Measurements from ENCODE around the gene RABGAP1.

RABGAP1 gene

DNA sequence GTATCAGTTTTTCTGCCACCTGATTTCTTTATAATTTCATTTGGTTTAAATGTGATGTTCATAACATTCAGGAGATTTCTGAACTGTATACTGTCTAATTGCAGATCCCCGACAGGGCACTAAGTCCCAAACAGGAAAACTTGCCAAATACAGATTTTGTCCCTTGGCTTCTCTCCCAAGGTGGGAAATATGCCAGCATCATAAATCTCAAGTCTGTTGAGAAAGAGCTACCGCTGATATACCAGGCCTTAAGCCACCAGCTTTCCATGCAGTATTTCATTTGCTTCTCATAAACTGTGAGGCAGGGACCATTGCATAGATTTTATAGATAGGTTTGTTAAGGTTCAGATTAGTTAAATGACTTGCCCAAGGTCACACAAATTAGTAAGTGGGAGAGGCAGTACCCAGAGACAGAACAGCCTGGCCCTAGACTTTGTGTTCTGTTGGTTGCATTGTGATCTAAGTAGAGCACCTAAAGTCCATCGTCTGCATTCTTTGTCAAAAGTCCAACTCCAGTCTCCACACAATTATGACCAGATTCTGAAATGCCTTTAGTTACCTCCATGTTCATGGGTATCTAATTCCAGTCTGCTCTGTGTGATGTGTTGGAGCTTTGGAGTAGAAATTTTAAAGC is 108.9 kb downstream of the RABGAP1 start:
- DNase-seq, result no peak

DNA sequence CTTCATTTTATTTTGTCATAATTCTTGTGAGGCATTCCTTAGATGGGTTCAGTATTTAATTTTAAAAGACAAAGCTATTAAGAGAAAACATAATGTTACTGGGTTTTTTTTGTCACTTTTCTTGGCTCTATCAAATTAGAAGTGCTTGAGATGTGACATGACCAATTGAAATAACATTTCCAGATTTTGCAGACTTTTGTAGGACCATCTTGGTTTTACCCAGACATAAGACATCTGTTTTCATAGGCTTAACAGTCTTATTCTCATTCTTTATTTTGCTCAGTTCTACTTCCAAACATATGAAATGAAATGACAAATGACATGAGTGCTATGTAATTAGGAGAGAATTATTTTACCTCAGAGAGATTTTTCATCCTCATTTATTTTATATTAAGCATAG is 112.2 kb downstream of the RABGAP1 start:
- no peak for DNase-seq

DNA sequence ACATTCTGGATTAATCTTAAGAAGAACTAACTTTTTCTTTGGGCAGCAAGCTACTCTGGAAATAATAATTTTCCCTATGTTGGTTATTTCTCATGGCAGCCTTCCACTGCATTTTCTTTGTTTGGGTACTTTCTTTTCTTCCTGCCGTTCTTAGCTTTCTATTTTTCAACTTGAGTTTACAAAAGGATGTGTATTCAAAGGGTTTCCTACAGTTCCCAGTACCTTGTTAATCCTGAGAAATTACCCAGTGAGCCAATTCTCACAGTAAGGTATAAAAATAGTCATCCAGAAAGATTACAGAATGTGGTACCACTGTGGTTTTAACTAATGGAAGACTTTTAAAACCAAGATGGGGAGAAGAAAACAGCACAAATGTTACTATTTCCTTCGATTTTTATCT is 112.9 kb downstream of the RABGAP1 start:
- no peak for DNase-seq

DNA sequence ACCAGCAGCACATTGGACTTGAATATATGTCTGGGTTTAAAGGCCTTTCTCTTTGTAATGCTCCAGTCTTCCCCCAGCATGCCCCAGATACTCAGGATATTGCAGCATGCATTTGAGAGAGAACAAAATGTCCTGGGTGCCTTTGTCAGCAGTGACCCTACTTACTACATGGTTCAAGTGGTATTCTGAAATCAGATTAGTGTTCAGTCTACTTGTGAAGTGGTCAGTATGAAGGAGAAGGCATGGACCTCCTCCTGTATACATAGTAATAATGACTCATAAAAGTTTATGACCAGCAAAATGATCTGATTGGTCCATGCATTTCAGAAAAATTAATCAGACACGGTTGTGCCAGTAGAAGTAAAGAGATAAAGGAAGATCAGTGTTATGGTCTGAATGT is 118.0 kb downstream of the RABGAP1 start:
- no peak for DNase-seq

DNA sequence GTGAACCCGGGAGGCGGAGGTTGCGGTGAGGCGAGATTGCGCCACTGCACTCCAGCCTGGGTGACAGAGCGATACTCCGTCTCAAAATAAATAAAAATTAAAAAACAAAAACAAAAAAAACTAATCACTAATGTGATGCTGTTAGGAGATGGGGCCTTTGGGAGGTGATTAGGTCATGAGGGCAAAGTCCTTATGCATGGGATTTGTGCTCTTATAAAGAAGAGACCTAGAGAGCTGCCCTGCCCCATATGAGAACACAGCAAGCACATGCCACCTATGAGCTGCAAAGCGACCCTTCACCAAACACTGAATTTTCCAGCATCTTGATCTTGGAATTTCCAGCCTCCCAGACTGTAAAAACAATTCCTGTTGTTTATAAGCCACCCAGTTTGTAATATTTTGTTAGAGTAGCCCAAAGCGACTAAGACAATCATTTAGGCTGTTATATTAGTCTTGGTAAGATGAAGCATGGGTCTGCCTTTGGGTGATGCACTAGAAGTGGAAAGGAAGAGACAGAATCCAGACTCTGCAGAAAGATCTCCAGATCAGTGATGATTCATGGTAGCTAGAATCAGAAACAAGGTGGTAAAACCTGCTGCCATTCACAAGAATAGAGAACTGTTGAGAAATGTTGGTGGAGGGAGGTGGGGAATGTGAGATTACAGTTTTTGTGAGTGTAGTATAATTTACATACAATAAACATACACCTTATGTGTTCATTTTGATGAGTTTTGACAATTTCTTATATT is 118.8 kb downstream of the RABGAP1 start:
- no peak for DNase-seq

DNA sequence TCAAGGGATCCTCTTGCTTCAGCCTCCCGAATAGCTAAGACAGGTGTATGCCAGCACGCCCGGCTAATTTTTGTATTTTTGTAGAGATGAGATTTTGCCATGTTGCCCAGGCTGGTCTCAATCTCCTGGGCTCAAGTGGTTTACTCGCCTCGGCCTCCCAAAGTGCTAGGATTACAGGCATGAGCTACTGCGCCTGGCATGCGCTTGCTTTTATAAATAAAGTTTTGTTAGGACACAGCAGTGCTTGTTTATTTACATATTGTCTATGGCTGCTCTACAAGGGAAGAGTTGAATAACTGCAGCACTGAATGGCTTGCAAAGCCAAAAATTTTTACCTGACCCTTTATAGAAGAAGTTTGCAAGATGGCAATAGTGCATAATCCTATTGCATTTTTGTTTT is 120.4 kb downstream of the RABGAP1 start:
- no peak for DNase-seq

DNA sequence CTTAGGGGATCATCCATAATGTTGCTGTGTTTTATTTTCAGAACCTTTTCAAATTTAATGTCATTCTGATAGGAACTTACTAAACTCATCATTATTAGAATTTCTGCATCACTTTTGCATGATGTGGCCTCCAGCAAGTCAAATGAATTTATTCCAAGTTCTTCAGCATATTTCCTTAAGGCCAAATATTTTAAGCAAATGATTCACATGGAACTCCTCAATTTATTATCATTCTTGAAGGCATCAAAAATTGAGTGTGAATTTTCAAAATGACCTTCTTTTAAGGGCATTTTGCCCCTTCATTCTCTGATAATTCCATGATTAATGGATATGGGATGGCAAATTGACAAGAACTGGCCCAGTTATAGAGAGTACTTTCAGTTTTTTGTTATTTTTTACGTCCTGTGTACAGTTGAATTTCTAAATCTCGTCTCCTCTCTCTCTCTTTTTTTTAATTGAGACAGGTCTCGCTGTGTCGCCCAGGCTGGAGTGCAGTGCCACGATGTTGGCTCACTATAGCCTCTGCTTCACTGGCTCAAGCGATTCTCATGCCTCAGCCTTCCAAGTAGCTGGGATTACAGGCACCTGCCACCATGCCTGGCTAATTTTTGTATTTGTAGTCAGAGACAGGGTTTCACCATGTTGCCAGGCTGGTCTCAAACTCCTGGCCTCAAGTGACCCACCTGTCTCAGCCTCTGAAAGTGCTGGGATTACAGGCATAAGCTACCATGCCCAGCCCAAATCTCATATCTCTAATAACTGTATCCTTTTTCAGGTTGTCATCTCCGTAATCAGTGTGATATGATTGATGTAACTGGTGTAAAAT is 121.7 kb downstream of the RABGAP1 start:
- DNase-seq, result no peak

DNA sequence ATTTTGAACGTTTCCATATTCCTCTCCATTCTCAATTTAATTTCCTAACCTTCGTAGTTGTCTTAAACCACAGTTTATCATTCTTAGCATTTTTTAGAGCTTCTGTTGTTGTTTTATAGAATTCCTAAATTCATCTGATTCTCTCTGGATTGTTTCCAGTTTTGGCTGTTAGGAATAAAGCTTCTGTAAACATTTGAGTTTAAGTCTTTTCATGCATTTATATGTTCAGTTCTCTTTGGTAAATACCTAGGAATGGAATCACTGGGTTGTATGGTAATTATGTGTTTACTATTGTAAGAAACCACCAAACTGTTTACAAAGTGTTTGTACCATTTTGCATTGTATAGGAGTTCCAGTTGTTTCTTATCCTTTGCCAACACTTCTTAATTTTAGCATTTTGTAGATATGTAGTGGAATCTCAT is 122.4 kb downstream of the RABGAP1 start:
- DNase-seq, result no peak

DNA sequence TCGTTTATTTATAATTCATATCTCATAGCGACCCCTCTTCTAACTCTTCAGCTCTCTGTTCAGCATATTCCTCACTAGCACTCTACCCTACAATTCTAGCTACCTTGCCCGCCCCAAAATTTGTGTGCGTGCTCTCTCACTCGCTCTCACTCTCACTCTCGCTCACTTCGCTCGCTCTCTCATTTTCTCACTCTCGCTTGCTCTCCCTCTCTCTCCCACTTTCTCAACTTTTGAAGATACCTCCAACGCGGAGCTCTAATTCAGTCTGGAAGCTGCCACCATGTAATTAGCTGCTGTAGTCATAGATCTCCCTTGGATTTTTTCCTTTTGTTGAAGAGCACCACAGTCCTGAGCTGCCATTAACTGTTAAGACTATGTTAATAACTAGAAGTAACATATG is 123.1 kb downstream of the RABGAP1 start:
- DNase-seq, result no peak

DNA sequence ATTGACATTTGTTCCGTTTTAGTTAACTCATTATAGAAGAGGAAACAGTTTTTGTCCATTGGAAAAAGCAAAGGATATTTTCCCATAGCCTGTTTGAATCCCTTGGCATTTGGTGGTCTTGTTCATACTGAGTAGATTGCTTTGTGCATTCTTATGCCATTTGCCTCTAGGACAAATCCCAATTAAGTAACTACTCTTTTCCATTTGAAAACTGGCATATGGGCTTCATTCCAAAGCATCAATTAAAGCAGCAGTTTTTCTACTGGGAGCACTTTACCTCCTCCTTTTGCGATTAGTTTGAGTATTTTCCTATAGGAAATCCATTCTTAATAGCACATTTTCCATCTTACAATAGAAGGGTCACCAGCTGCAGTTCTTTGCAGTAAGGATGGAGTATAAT is 123.9 kb downstream of the RABGAP1 start:
- no peak for DNase-seq

DNA sequence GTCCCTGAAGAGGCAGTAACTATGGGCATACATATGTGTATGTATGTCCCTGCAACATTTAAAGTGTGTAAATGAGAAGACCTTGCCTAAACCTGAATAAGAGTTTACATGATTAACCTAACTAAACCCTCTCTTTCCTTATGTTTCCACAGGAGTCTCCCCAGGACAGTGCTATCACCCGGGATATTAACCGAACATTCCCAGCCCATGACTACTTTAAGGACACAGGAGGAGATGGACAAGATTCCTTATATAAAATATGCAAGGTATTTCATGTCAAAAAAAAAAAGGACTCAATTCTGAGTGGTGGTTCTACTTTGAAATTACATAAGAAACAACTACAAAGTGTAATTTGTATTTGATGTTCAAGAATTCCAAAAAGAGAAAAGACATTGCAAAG is 124.4 kb downstream of the RABGAP1 start:
- DNase-seq, result no peak

DNA sequence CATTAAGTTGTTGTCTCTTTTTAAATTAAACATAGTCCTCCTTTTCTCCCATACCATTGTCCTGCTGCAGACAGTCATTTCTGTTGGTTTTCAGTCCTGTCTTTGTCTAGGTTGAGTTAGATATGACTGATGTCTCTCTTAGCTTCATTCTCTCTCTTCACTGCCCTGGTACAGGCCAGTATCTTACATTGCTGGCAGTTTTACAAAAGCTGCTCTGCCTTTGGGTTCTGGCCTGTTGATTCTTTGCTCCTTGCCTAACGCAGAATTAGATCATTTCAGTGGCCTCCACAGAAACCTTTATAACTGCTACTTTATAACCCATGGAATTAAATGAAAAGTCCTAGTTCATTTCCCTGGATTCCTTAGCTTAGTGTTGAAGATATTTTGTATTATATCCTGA is 126.3 kb downstream of the RABGAP1 start:
- no peak for DNase-seq

DNA sequence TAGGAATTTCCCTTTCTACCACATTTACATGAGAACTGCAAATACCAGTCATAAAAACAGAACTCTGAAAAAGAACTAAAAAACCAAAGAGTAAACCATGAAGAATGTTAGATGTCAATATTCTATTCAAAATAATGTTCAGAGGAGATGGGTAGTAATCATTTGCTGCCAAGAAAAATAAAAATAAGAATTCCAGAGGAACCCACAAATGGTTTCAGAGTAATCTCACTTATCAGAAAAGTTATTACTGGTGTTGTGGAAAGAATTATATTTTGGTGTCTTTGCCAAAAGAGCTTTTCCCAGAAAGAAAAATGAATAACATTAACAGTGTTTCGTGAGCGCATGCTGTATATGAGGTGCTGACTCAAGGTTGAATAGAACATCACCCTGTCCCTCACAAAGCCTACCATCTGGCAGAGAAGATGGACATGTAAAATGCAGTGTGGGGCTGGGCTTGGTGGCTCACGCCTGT is 128.2 kb downstream of the RABGAP1 start:
- DNase-seq, result no peak

DNA sequence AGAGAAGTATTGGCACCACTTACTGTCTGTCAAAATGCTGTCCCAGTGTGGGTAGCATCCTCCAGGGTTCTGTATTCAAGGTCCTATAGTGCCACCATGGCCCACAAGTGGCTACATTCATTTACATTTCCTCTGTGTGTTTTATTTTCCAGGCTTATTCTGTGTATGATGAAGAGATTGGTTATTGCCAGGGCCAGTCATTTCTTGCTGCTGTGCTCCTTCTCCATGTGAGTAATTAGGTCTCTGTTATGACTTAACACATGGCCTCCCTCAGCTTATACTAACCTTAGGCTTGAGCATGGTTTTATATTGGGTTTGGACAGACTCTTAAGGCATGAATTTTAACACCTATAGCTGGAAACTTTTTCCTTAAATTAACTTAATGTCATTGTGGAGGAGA is 129.4 kb downstream of the RABGAP1 start:
- no peak for DNase-seq

DNA sequence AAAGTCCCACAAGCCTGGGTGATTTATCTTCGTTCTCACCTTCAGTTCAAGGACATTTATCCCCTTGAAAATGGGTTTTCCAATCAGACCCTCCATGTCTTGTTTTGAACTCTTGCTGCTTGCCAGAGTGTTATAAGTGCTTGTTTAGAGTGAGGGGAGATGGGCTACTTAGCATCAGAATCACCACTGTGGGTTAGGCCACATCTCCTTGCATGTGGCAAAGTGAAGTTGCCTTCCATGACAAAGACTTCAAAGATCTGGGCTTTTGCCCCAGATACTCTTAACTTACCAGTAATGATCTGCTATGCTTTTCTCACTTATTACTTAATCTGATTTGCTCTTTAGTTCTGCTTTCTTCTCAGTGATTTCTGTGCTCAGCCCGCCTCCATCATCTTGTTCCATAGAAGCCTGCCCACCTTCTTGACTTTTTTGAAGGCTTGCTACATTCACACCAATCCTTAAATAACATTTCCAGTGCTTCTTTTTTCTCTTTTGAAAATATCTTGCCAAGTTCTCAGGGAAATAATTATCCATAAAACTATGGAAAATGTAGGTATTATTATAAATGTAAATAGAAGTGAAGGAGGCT is 131.7 kb downstream of the RABGAP1 start:
- DNase-seq, result no peak

DNA sequence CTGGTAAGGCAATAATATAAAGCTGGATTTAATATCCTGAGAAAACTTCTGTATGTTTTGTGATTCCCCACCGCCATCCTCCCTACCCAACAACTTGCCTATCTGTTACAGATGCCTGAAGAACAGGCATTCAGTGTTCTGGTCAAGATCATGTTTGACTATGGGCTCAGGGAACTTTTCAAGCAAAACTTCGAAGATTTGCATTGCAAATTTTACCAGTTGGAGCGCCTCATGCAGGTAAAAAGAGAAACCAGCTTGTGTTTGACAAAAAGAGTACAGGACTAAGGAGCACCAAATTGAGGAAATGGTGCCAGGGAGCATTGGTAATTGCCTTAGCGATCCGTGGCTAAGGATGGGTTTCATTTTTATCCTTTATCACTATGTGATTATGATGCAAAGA is 132.6 kb downstream of the RABGAP1 start:
- DNase-seq, result no peak

DNA sequence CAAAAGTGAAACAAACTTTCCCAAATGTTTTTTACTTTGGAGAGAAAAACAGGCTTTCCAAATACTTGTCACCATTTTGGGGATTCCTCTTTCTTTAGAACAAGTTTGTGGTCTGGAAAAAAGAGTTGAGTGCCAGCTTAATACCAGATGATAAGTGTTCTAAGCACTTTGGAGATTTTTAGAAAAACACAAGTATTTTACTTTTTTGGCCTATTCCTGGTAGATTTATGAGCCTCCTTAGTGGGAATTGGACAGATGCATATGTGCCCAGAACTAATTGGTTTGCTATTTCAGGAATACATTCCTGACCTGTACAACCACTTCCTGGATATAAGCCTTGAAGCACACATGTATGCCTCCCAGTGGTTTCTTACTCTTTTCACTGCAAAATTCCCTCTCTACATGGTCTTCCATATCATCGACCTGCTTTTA is 133.2 kb downstream of the RABGAP1 start:
- DNase-seq, result no peak

DNA sequence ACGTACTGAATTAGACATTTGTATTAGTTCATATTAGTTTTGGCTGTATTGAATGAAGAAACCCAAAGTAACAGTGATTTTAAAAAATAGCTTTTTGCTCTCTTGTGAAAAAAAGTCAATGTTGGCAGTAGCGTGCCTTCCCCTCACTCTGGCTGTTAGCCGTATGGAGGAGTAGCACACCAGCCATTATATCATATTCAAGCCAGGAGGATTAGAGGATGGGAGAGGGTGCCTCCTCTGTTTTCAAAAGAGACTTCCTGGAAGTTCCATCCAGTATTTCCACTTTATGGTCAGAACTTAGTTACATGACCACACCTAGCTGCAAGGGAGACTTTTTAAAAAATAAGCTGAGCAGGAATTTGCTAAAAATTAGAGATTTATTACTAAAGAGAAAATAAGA is 133.8 kb downstream of the RABGAP1 start:
- no peak for DNase-seq

DNA sequence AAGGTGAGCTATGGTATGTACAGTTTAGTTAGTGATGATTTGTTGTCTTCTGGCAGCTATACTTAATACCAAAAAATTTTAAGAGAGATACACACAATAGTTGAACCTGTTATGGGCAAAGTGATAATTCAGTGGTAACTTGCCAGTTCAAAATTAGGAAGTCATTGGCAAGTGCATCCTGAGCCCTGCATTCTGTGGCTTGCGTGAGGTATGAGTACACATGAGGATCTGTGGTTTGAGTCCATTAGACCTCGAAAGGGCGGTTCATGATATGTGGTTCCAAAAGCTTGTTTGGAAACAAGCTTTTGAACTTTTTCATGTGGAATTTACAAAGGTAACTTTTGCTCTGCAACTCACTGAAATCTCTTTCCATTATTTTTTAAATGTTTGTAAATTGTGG is 139.6 kb downstream of the RABGAP1 start:
- no peak for DNase-seq

DNA sequence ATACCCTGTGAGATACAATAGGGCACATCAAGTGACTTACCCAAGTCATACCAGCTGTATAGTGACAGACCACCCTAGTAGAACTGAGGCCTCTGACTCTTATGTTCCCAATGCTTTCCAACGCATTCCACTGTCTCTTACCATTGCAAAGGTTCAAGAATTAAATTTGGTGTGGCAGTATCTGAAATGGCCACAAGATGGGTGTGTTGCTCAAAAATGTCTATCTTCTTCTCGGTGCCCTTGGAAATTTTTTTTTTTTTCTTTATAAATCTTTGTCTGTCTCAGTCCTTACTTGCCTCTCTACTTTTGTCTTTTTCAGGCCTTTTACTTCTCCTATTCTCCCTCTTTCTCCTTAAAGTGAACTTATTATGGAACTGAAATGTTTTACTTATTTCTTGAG is 141.0 kb downstream of the RABGAP1 start:
- DNase-seq, result no peak

DNA sequence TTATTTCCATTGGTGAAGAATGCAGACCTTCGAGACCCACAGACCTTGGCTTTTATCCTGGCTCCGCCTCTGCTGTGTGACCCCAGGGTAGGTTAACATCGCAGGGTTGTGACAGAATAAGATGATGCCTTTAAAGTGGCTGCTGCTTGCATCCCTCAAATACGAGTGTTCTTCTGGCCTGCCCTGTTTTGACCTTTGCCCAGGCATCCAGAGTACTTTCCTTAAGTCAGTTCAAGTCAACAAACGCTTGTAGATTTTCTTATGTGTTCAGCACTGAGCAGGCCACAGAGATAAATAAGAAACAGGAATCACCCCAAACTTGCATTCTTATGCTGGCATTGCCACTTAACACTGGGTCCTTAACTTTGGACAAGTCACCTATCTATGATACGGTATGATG is 142.9 kb downstream of the RABGAP1 start:
- no peak for DNase-seq

DNA sequence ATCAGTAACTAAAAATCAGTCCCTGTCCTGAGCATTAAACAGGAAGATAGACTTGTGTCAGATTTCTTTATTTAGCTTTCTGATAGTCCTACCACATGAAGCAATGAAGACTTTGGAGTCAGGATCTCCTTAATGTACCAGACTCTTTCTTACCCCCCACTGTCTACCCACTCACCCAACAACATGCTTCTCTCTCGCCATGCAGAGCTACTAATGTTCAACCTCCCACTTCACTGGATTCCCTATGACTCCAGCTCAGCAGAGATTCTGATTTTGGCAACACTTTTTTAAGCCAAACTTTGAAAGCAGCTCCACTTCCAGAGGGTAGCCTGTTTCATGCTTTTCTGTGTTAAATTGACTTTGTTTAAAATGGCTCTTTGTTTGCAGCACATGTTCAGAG is 143.4 kb downstream of the RABGAP1 start:
- no peak for DNase-seq

DNA sequence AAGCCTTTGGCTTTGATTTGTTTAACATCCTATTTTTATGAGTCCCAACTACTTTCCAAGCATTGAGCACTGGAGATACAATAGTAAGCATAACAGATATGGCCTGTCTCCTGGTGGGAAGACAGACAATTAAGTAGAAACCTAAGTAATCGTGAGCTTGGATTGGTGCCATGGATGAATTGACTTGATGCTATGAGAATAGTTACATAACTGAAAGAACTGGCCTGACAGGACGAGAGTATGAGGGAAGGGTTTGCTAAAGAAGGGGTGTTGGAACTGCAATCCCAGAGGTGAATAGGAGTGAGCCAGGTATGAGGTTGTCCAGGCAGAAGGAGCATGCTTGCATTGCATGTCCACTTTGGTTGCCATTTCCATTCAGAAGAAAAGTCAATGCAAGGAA is 145.1 kb downstream of the RABGAP1 start:
- DNase-seq, result no peak

Data from activated gamma-delta T cell (primary cell).